Endothelial cell (in vitro differentiated cells): ENCODE data around the gene TMEM130. TPM values are rescaled to one million over a fixed set of nuclear protein-coding genes. Genes with fewer than 3 reads are reported as not detected.

Source experiments
- DNase-seq: peaks from one replicate; pipeline ENCODE4 v3.0.0; 2021; ENCODE audit warnings: low spot score
- H3K27ac Mint-ChIP-seq: one replicate; pipeline ENCODE4 v1.8.0; 2021; ENCODE audit warnings: mixed read lengths, inconsistent platforms; ENCODE audit not compliant: unreplicated experiment
- H3K27me3 Mint-ChIP-seq: one replicate; pipeline ENCODE4 v1.8.0; 2021; ENCODE audit warnings: mild to moderate bottlenecking, moderate library complexity, mixed read lengths, inconsistent platforms; ENCODE audit not compliant: unreplicated experiment
- H3K36me3 Mint-ChIP-seq: one replicate; pipeline ENCODE4 v1.8.0; 2021; ENCODE audit warnings: mild to moderate bottlenecking, low read depth, mixed read lengths, inconsistent platforms; ENCODE audit not compliant: unreplicated experiment
- H3K4me1 Mint-ChIP-seq: one replicate; pipeline ENCODE4 v1.8.0; 2021; ENCODE audit warnings: mild to moderate bottlenecking, mixed read lengths, inconsistent platforms; ENCODE audit not compliant: unreplicated experiment
- H3K4me3 Mint-ChIP-seq: one replicate; pipeline ENCODE4 v1.8.0; 2021; ENCODE audit warnings: mild to moderate bottlenecking, mixed read lengths, inconsistent platforms; ENCODE audit not compliant: unreplicated experiment
- H3K9me3 Mint-ChIP-seq: one replicate; pipeline ENCODE4 v1.8.0; 2021; ENCODE audit warnings: mixed read lengths, inconsistent platforms; ENCODE audit not compliant: unreplicated experiment
- long read RNA-seq: library from polyadenylated mRNA; unstranded; transcript quantifications from one replicate; pipeline ENCODE4 v2.0.0, GENCODE V29; 2020; ENCODE audit not compliant: unreplicated experiment
- total RNA-seq: library from RNA; stranded (reverse); fragmentation: NEBNext Ultra II Directional; extraction: Animal tissue kit (Norgen Biotek cat#: 25700); gene quantifications from one replicate; pipeline ENCODE4 v1.2.1, GENCODE V29; 2021; ENCODE audit not compliant: unreplicated experiment
- TF ChIP-seq, protein P1 (sequence below): fragments of 200-600 bp; sonication (generic); IDR thresholded peaks from one replicate; pipeline ENCODE4 v1.5.0; 2021; ENCODE audit warnings: antibody characterized with exemption; ENCODE audit not compliant: unreplicated experiment

The TMEM130 gene, protein sequence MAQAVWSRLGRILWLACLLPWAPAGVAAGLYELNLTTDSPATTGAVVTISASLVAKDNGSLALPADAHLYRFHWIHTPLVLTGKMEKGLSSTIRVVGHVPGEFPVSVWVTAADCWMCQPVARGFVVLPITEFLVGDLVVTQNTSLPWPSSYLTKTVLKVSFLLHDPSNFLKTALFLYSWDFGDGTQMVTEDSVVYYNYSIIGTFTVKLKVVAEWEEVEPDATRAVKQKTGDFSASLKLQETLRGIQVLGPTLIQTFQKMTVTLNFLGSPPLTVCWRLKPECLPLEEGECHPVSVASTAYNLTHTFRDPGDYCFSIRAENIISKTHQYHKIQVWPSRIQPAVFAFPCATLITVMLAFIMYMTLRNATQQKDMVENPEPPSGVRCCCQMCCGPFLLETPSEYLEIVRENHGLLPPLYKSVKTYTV
- total RNA-seq, result not detected
- long read RNA-seq, result 0 reads

DNA sequence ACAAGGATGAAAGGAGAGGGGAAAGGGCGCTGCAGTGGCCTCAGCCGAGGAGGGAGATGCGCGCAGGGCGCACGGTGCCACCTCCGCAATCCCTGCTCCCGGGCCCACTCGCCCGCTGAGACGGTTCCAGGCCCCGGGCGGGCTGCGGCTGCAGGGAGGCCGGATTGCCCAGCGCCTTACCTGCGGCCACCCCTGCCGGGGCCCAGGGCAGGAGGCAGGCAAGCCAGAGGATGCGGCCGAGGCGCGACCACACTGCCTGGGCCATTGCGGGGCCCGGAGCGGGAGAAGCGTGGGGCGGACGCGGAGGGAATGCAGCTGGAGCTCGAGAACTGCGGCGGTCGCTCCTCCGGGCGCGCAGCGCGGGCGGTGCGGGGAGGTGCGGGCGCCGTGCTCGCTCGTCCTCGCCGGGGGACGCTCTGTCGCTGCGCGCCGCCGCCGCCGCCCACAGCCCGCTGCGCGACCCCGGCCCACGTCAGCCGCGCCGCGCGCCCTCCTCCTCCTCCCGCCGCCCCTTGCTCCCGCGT, at the start of gene TMEM130:
TMEM130 (minus strand) TSS at position 418 of the 524 bp plus-strand sequence; CDS start at position 265, 153 bp downstream.
- no peaks in the 10 kb centered on the region for H3K36me3 Mint-ChIP-seq
- H3K4me3 Mint-ChIP-seq, result peak within 1 kb of the TSS; percentile 81
- no peak for DNase-seq
- H3K27me3 Mint-ChIP-seq, result peaks cover 14% of the 10 kb centered on the region
- no peaks in the 10 kb centered on the region for H3K4me1 Mint-ChIP-seq
- no peaks in the 10 kb centered on the region for H3K9me3 Mint-ChIP-seq
- TF ChIP-seq, protein P1, sequence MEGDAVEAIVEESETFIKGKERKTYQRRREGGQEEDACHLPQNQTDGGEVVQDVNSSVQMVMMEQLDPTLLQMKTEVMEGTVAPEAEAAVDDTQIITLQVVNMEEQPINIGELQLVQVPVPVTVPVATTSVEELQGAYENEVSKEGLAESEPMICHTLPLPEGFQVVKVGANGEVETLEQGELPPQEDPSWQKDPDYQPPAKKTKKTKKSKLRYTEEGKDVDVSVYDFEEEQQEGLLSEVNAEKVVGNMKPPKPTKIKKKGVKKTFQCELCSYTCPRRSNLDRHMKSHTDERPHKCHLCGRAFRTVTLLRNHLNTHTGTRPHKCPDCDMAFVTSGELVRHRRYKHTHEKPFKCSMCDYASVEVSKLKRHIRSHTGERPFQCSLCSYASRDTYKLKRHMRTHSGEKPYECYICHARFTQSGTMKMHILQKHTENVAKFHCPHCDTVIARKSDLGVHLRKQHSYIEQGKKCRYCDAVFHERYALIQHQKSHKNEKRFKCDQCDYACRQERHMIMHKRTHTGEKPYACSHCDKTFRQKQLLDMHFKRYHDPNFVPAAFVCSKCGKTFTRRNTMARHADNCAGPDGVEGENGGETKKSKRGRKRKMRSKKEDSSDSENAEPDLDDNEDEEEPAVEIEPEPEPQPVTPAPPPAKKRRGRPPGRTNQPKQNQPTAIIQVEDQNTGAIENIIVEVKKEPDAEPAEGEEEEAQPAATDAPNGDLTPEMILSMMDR, result no peak
- H3K27ac Mint-ChIP-seq, result no peak within 1 kb of the TSS

DNA sequence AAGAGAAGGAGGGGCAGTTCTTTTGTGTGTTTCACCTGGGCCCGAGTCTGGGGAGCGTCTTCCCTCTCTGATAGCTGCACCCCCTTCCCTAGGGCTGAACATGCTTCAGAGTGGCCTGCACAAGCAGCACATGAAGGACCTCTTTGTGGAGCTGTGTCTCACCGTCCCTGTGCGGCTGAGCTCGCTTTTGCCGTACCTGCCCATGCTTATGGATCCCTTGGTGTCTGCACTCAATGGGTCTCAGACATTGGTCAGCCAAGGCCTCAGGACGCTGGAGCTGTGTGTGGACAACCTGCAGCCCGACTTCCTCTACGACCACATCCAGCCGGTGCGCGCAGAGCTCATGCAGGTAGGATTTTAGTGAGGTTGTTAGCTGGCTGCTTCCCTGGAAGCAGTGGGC, 47.5 kb upstream of the TMEM130 start:
- H3K27me3 Mint-ChIP-seq, result peaks cover 2% of the 10 kb centered on the region
- H3K36me3 Mint-ChIP-seq, result peaks cover 22% of the 10 kb centered on the region
- no peak for DNase-seq
- no peak overlapping the region for H3K27ac Mint-ChIP-seq
- TF ChIP-seq, protein P1, result no peak
- no peaks in the 10 kb centered on the region for H3K4me1 Mint-ChIP-seq
- H3K9me3 Mint-ChIP-seq, result no peaks in the 10 kb centered on the region
- H3K4me3 Mint-ChIP-seq, result no peak overlapping the region

DNA sequence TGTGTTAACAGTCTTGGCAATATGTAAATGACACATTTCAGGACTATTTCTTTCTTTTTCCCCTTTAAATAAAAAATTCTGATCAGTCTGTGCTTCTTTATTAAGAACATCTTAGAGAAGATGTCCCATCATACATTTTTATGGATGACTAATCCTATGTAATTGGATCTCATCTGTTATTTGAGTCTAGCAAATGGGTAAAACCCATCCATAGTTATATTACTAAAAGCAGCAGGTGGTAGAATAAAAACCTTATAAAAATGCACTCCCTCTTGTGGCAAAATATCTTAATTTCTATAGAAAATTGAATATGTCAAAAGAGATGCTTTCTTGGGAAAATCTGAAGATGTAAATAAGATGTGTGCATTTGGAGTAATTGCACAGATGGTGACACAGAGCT, 43.8 kb upstream of the TMEM130 start:
- Mint-ChIP-seq H3K36me3 (peaks cover 30% of the 10 kb centered on the region), H3K27me3 (no peaks in the 10 kb centered on the region), H3K27ac (no peak overlapping the region), H3K4me3 (no peak overlapping the region), H3K4me1 (no peaks in the 10 kb centered on the region), H3K9me3 (no peaks in the 10 kb centered on the region)
- DNase-seq, result no peak
- TF ChIP-seq, protein P1, result peak; percentile 14

DNA sequence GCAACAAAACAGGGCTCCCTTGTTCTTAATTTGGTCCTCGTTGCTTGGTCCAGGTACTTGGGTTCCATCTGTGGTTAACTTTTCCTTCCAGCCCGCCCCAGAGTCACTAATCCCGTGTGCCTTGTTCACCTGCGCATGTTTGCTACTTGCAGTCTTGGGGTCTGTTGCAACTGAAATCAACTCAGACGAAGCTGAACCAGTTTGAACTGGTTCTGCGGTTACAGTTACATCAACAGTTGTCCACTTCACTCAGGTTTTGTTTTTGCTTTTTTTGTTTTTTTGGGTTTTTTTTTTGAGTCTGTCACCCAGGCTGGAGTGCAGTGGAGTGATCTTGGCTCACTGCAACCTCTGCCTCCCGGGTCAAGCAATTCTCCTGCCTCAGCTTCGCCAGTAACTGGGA, 43.2 kb upstream of the TMEM130 start:
- Mint-ChIP-seq H3K36me3 (peaks cover 35% of the 10 kb centered on the region), H3K9me3 (no peaks in the 10 kb centered on the region), H3K27ac (no peak overlapping the region), H3K27me3 (no peaks in the 10 kb centered on the region), H3K4me1 (no peaks in the 10 kb centered on the region), H3K4me3 (no peak overlapping the region)
- TF ChIP-seq, protein P1, result no peak
- DNase-seq, result no peak

DNA sequence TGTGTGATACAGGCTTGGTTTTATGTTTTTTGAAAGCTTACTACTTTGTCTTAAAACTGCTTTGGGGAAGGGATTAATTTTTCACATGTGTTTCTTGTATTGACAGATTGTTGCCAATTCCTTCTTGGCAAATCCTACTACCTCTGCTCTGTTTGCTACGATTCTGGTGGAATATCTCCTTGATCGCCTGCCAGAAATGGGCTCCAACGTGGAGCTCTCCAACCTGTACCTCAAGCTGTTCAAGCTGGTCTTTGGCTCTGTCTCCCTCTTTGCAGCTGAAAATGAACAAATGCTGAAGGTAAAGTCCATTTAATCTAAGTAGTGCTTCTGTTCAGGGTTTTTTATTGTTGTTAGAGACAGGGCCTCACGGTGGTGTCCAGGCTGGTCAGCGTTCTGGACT, 42.1 kb upstream of the TMEM130 start:
- Mint-ChIP-seq H3K27me3 (no peaks in the 10 kb centered on the region), H3K4me3 (peak overlapping the region; percentile 49), H3K36me3 (peaks cover 37% of the 10 kb centered on the region), H3K9me3 (no peaks in the 10 kb centered on the region), H3K27ac (no peak overlapping the region), H3K4me1 (no peaks in the 10 kb centered on the region)
- TF ChIP-seq, protein P1, result no peak
- no peak for DNase-seq
